GM12878 (cell line): Measurements from ENCODE around the gene EYS. TPM values are rescaled to one million over a fixed set of nuclear protein-coding genes. Genes with fewer than 3 reads are reported as not detected.

ENCODE experiments used
- ATAC-seq: fragments of 200-7000 bp; cut with Tn5 transposase; 3 replicates; pipeline ENCODE4 v1.9.1; 2020; ENCODE audit warnings: mild to moderate bottlenecking, moderate library complexity
- BruUV-seq: library from RNA; stranded (reverse); fragments of 400-500 nt; replicated peaks from 2 replicates; lab custom pipeline; 2021; lab: Mats Ljungman, UMichigan
- CTCF ChIA-PET: fragments of 300-600 bp; sonication (Branson Sonifier 250); formaldehyde crosslinking; extraction: SDS; loops from one replicate; lab custom pipeline; 2021; ENCODE audit warnings: inconsistent platforms; lab: Yijun Ruan, JAX
- POLR2A ChIA-PET: fragments of 350-600 bp; formaldehyde crosslinking; extraction: SDS; loops from one replicate; lab custom pipeline; 2021; ENCODE audit warnings: inconsistent platforms; lab: Charles Lee
- RAD21 ChIA-PET: fragments of 300-600 bp; sonication (Branson Sonifier 250); formaldehyde crosslinking; loops from one replicate; lab custom pipeline; 2023; ENCODE audit warnings: antibody characterized with exemption; ENCODE audit not compliant: unreplicated experiment; lab: Charles Lee
- SMC1A ChIA-PET: fragments of 300-600 bp; sonication (Branson Sonifier 250); formaldehyde crosslinking; loops from one replicate; lab custom pipeline; 2023; ENCODE audit not compliant: unreplicated experiment, uncharacterized antibody; lab: Charles Lee
- DNase-seq: peaks from one replicate; pipeline ENCODE4 v3.0.0-alpha.2; 2011; ENCODE audit warnings: low read depth, low spot score
- FAIRE-seq: peaks from 3 replicates; lab custom pipeline; 2011; peaks lifted over from hg19 to GRCh38; lab: Jason Lieb, UNC
- H2AFZ ChIP-seq: 2 replicates; pipeline ENCODE4 v1.6.0; 2011; ENCODE audit warnings: low read depth, low read length, control low read depth; ENCODE audit not compliant: control insufficient read depth
- H3K27ac ChIP-seq: 2 replicates; pipeline ENCODE4 v1.5.1; 2011; ENCODE audit warnings: control low read depth; ENCODE audit not compliant: control insufficient read depth, insufficient read depth
- H3K27me3 ChIP-seq, 2 experiments: replicated peaks in 1 of 2; 2 replicates each; pipeline versions ENCODE4 v1.6.0 to v1.6.1; 2011; ENCODE audit warnings: low read length in 1 of 2; ENCODE audit not compliant: control insufficient read depth in 2 of 2, insufficient read depth in 2 of 2
- H3K36me3 ChIP-seq, 2 experiments: 2 replicates each; pipeline ENCODE4 v1.5.1; 2011; ENCODE audit warnings: low read length in 1 of 2; ENCODE audit not compliant: control insufficient read depth in 2 of 2, insufficient read depth in 2 of 2
- H3K4me1 ChIP-seq: 2 replicates; pipeline ENCODE4 v1.6.1; 2011; ENCODE audit warnings: mild to moderate bottlenecking, low read length, moderate library complexity, mixed read lengths; ENCODE audit not compliant: control insufficient read depth, insufficient read depth
- H3K4me2 ChIP-seq: 2 replicates; pipeline ENCODE4 v1.6.0; 2011; ENCODE audit warnings: control low read depth; ENCODE audit not compliant: control insufficient read depth, insufficient read depth
- H3K4me3 ChIP-seq: fragments of 200-600 bp; sonication (generic); 2 replicates; pipeline ENCODE4 v1.5.1; 2016
- H3K79me2 ChIP-seq: 2 replicates; pipeline ENCODE4 v1.6.0; 2011; ENCODE audit warnings: low read length; ENCODE audit not compliant: control insufficient read depth, insufficient read depth
- H3K9ac ChIP-seq: 2 replicates; pipeline ENCODE4 v1.8.0; 2011; ENCODE audit warnings: low read length, control low read depth, mixed read lengths; ENCODE audit not compliant: control insufficient read depth, insufficient read depth
- H3K9me3 ChIP-seq: replicated peaks from 3 replicates; pipeline ENCODE4 v1.5.1; 2011; ENCODE audit warnings: mild to moderate bottlenecking, low read length; ENCODE audit not compliant: control insufficient read depth, insufficient read depth
- H4K20me1 ChIP-seq: 2 replicates; pipeline ENCODE4 v1.6.0; 2011; ENCODE audit not compliant: control insufficient read depth, insufficient read depth
- E2F8 ChIP-seq: fragments of 450-650 bp; IDR thresholded peaks from 2 replicates; pipeline ENCODE4 v1.6.1; 2018; ENCODE audit warnings: mild to moderate bottlenecking, low read depth, moderate library complexity; ENCODE audit not compliant: partially characterized antibody
- KDM1A ChIP-seq: fragments of 200-600 bp; sonication (generic); IDR thresholded peaks from 2 replicates; pipeline ENCODE4 v1.6.1; 2016; ENCODE audit warnings: borderline replicate concordance
- MYC ChIP-seq: IDR thresholded peaks from 2 replicates; pipeline ENCODE4 v1.6.1; 2011; ENCODE audit warnings: mild to moderate bottlenecking, low read length, moderate library complexity, inconsistent platforms; ENCODE audit not compliant: insufficient read depth, insufficient replicate concordance, insufficient read length, severe bottlenecking
- ZNF687 ChIP-seq: fragments of 450-650 bp; IDR thresholded peaks from 2 replicates; pipeline ENCODE4 v1.6.1; 2017; ENCODE audit warnings: mild to moderate bottlenecking, moderate library complexity
- WGBS: methylation state at CpG from one replicate; pipeline ENCODE4 v1.1.6; 2016; ENCODE audit warnings: low lambda C conversion rate; ENCODE audit not compliant: insufficient replicate concordance, insufficient coverage; ENCODE audit errors: missing lambda C conversion rate; 5-methylcytosine and 5-hydroxymethylcytosine counted together
- in situ Hi-C: fragments of 300-500 bp; cut with MboI; formaldehyde crosslinking; loops from 9 replicates; pipeline ENCODE4 v1.14.3; 2018; ENCODE audit warnings: mixed read lengths
- intact Hi-C: fragments of 100-400 bp; cut with micrococcal nuclease; formaldehyde crosslinking; loops from one replicate; pipeline ENCODE4 v1.14.2; 2022; ENCODE audit not compliant: unreplicated experiment
- polyA plus RNA-seq, 11 experiments: library from polyadenylated mRNA; depleted of rRNA in 4 of 11; unstranded in 6 of 11; stranded (reverse) in 5 of 11; fragments of >200 nt; fragmentation: Nextera tagmentation in 4 of 11; fragmentation: Illumina TruSeq in 1 of 11; extraction: Ambion mirVana in 4 of 11; extraction: Trizol in 1 of 11; gene quantifications; 1 replicate in 1 of 11; 2 replicates in 10 of 11; pipeline versions ENCODE4 v1.2.1 to v1.2.3, GENCODE V29; 2011 to 2016; ENCODE audit warnings: inconsistent platforms in 2 of 11, missing spikeins in 2 of 11, low read depth in 1 of 11
- total RNA-seq, 4 experiments: library from RNA; depleted of rRNA in 3 of 4; stranded (reverse); fragments of >200 nt in 3 of 4; fragmentation: Illumina TruSeq in 1 of 4; extraction: Trizol in 1 of 4; gene quantifications; 2 replicates each; pipeline versions ENCODE4 v1.2.1 to v1.2.3, GENCODE V29; 2013 to 2021

Gene EYS
- total and polyA plus RNA-seq, 10 of the 15 experiments (the other 5 are each of a cell fraction or from before 2014, with no cell fraction given) = under 0.01 to 0.14 (median 0.02) TPM; not detected in 1

GRCh38 chr6:64143101-64143500, 1563.9 kb downstream of the EYS start:
- SMC1A ChIA-PET = no interaction called here
- Histone ChIP-seq H3K4me3 (no peak overlapping the region), H3K9me3 (no peaks in the 10 kb centered on the region), H3K79me2 (no peaks in the 10 kb centered on the region), H3K4me1 (no peaks in the 10 kb centered on the region), H3K36me3 (no peaks in the 10 kb centered on the region), H2AFZ (no peak overlapping the region), H3K9ac (no peak overlapping the region), H3K4me2 (no peak overlapping the region), H3K27ac (no peak overlapping the region), H4K20me1 (no peaks in the 10 kb centered on the region), H3K27me3 (no peaks in the 10 kb centered on the region)
- 10% methylated on average over 2 of the region's 2 CpGs for WGBS
- POLR2A ChIA-PET = interaction anchor here (0.6 kb wide), 1 partner anchor 296 kb away, joined by 3 read pairs; no protein-coding TSS in a partner anchor
- no peak for FAIRE-seq
- CTCF ChIA-PET = no interaction called here
- no peak for ATAC-seq
- no TSS peak for BruUV-seq
- RAD21 ChIA-PET = interaction anchor here (1.0 kb wide), 1 partner anchor 187 kb away, joined by 3 read pairs; no protein-coding TSS in a partner anchor
- DNase-seq = no peak
- intact Hi-C loops (no loop called here), in situ Hi-C loops (no loop called here)
- TF ChIP-seq E2F8 (no peak), MYC (no peak), ZNF687 (no peak), KDM1A (no peak)
